Inferior parietal cortex (tissue), 1 donor: Measurements from ENCODE around the gene REPS2.
A peak's percentile ranks its signal among the peaks of the same experiment; 100 is the strongest.

ENCODE experiments used
- DNase-seq: peaks from one replicate; pipeline ENCODE4 v3.0.0-alpha.2; 2016; ENCODE audit errors: extremely low spot score

The REPS2 gene

GRCh38 chrX:17081968-17082367, 135.5 kb downstream of the REPS2 start:
- DNase-seq: no peak

DNA sequence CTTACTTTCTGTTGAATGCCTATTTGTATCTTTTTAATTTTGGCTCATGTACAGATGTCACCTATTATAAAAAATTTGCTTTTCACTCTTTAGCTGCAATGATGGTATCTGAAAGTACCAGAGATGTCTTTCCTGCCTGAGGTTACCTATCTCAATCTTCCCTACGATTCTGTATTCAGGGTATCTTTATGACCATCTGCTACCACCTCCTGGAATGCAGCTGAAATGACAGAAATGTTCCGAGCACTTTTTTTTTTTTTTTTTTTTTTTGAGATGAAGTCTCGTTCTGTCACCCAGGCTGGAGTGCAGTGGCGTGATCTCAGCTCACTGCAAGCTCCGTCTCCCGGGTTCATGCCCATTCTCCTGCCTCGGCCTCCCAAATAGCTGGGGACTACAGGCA, 136.4 kb downstream of the REPS2 start:
- peak; percentile 27 for DNase-seq

- DNase-seq: no peak
Measured at GRCh38 chrX:17086317-17086716, 139.9 kb downstream of the REPS2 start.

- no peak for DNase-seq
Measured at GRCh38 chrX:17095161-17095560, 148.7 kb downstream of the REPS2 start.

GRCh38 chrX:17098516-17099247, 152.2 kb downstream of the REPS2 start:
- DNase-seq: no peak

- no peak for DNase-seq
Measured at GRCh38 chrX:17104433-17104832, 158.0 kb downstream of the REPS2 start.

- DNase-seq: no peak
Measured at GRCh38 chrX:17120816-17121215, 174.4 kb downstream of the REPS2 start.

DNA sequence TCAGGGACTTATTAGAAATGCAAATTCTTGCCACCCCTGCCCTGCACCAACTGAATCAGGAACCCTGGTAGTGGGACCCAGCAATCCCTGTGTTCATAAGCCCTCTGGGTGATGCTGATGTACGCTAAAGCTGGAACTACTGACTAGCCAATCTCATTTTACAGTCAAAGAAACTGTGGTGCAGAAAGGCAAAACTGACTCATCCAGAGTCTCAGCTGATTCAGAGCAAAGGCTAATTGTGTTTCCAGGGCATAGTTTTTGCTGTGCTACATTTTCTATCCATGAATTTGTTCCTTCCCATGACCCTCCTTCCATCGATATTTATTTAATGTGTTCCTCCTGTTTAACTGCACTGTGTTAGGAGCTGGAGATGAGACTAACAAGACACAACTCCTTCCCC, 207.5 kb downstream of the REPS2 start:
- no peak for DNase-seq

DNA sequence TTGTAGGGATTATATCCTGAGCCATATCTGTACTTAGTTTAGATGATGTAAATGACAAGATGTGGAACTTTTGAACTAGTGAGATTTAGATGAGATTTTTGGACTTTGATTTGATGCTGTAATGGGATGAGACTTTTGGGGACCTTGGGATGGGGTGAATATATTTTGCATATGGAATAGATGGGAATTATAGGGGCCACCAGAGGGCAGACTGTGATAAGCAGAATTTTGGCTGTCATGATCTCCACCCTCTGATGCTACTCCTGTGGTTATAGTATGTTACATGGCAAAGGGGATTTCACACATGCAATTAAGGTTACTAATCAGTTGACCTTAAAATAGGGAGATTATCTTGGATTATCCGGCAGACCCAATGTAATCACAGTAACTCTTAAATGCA, 214.5 kb downstream of the REPS2 start:
- DNase-seq: no peak

GRCh38 chrX:17161991-17162390, 215.5 kb downstream of the REPS2 start:
- DNase-seq: no peak

DNA sequence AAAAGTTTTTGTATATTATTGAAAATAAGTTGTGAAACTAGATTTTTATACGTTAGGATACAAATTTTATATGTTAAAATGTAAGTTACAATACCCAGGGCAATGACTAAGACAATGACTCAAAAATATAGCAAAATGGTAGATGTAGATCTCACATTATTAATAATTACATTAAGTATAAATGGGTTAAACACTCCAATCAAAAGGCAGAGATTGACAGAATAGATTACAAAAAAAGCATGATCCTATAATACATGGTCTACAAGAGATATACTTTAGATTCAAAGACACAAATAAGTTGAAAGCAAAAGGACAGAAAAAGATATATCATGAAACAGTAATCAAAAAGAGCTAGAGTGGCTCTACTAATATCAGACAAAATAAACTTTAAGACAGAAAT, 217.6 kb downstream of the REPS2 start:
- no peak for DNase-seq

- DNase-seq: no peak
Measured at GRCh38 chrX:17164941-17165340, 218.5 kb downstream of the REPS2 start.

- no peak for DNase-seq
Measured at GRCh38 chrX:17167915-17168314, 221.5 kb downstream of the REPS2 start.

GRCh38 chrX:17170973-17171372, 224.5 kb downstream of the REPS2 start:
- DNase-seq: no peak

DNA sequence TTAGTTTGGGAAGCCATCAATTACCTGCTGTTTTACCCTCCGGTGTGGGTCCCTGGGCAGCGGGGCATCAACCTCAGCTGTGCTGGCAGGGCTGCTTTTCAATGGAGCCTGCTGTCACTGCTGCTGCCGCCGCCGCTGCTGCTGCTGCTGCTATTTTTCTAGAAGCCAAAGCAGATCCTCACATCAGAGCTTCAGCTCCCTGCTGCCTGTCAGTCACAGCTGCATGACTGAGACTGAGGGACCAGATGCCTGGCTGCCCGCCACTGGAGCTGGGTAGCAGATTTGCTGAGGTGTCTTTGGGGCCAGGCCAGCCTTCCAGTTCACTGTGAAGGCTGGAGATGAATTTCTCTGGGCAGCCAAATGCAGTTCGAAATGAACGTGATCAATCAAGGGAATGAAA, 228.2 kb downstream of the REPS2 start:
- peak; percentile 40 for DNase-seq

DNA sequence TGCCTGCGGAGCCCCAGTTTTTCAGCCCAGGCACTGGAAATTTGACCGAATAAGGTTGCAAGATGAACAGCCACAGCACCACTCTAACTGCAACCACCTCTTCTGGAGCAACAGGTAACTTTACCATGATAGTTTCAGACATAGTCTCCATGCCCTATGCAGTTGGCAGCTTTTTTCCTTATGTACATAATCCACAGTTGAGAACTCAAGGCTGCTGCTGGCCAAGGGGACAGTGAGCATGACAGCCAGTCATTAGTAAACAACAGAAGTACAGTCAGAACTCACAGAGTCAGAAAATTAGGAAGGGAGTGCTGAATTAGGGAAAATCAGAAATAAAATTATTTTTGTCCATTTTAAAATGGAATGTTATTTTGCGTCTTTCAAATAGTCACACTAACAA, 235.9 kb downstream of the REPS2 start:
- no peak for DNase-seq

DNA sequence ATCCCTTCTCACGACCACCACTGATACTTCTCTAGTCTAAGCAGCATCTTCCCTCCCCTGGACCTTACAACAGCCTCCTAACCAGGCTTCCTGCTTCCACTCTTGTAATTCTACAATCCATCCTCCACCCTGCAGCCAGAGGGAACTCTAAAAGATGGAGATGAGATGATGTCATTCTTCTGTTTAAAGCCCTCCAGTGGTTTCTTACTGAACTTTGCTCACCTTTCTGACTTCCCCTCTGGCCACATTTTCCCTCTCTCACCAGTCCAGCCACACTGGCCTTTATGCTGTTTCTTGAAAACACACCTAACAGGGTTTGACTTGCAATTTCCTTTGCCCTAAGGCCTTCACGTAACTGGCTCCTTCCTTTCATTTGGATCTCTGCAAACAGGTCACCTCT, 237.1 kb downstream of the REPS2 start:
- no peak for DNase-seq

DNA sequence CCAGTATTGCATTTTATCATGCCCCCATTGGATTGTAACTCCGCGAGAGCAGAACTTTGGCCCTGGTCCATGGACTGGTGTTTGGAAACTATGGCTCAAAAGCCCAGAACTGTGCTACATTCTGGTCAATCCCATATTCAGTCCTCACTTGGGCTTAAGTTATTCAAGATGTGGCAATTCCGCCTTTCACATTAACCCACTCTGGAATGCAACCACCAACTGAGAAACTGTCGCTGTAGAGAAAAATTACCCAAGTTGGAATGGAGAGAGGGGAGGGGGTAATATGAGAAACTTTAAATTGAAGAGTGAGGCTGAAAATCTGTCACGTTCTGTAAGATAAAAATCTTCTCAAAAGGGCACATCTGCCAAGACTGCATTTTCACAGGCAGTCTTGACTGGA, 239.0 kb downstream of the REPS2 start:
- no peak for DNase-seq

- DNase-seq: no peak
Measured at GRCh38 chrX:17187136-17187756, 240.8 kb downstream of the REPS2 start.

- DNase-seq: no peak
Measured at GRCh38 chrX:17192106-17192505, 245.6 kb downstream of the REPS2 start.
